T1000 (cell line): ENCODE results near the gene MEF2B.
"Not testable (repeated sequence)": the region's sequence is repeated elsewhere in the genome, so short reads cannot be mapped to it uniquely, and the experiment has no call there.

Experiments
- DNase-seq: peaks from one replicate; lab custom pipeline; 2025; ENCODE audit warnings: mixed read lengths; lab: John Stamatoyannopoulos, UW

The MEF2B gene

DNA sequence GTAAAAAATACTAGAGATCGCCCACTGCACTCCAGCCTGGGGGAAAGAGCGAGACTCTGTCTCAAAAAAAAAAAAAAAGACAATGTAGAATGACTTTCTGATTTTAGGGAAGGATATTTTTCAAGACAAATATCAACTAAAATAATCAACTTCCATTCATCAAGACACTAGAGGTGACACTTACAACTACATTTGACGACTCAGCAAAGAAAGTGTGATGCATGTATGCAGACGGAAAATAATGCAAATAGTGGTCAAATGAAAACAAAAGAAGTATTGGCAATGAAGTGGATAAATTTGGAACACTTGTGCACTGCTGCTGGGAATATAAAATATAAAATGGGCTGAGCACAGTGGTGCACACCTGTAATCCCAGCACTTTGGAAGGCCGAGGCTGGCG is 44.0 kb downstream of the MEF2B start:
- DNase-seq: no peak

DNA sequence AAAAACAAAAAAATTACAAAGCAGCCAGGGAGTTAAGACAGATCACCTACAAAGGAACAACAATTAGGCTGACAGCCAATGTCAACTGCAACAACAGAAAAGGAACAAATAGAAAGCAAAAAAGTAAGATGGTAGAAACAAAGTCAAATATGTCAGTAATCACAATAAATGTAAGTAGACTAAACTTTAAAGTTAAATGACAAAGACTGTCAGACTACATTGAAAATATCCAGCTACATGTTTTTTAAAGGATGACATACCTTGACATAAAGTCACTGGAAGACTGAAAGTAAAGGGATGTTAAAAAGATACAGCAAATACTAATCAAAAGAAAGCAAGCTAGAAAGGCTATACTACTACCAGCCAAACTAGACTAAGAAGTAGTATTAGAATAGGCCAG is 46.7 kb downstream of the MEF2B start:
- no peak for DNase-seq

- no peak for DNase-seq
Observed at GRCh38 chr19:19122902-19123301, 47.2 kb downstream of the MEF2B start.

DNA sequence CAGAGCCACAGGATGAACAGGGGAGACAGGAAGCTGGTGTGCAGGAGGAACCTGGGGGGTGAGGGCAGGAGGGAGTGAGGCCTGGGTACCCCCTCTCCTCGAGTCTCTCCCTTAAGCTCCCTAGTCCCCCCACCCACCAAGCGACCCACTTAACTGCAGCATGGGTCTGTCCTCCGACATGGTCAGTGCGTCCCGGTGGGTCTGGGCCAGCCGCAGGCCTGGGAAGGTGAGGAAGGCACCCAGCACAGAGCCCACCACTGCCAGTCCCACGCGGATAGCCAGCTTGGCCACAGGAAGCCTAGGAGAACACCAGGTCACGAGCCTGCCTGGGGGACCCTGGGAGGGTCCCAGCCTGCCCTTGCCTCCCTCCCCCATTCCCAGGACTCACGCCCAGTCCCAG is 48.7 kb downstream of the MEF2B start:
- no peak for DNase-seq

- DNase-seq: no peak
Observed at GRCh38 chr19:19120308-19121231, 49.5 kb downstream of the MEF2B start.

DNA sequence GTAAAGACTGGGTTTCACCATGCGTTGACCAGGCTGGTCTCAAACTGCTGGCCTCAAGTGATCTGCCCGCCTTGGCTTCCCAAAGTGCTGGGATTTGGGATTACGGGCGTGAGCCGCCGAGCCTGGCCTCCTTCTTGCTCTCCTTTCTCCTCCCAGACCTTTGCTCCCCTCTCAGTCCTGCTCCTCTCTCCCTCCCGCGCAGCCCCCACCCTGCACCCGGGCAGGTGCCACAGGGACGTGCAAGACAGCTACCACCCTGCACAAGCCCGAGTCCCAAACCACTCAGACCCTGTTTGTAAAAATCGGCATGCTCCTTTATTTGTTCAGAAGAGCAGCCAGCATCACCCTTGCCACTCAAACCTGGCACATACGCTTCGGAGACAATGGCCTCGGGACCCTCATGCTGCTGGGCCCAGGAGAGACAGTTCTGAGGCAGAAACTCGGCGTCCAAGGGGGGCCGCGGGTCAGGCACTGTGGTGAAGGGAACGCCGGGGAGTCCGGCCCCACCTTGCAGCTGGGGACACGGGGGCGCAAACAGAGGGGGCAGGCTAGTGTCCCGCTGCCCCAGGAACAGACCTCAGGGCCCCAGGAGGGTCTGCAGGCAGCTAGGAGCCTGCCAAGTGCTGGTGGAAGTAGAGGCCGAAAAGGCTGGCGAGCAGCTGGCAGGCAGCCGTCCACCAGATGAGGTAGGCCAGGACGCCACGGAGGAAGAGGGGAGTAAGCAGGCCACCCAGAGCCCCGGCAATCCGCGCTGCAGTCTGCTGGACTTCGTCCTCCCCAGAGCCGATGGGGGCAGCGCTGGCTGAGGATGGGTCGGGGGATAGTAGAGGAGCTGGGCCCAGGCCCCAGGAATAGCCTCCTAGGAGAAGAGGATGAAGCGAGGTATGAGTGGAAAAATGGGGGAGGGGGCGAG is 50.5 kb downstream of the MEF2B start:
- DNase-seq: no peak

DNA sequence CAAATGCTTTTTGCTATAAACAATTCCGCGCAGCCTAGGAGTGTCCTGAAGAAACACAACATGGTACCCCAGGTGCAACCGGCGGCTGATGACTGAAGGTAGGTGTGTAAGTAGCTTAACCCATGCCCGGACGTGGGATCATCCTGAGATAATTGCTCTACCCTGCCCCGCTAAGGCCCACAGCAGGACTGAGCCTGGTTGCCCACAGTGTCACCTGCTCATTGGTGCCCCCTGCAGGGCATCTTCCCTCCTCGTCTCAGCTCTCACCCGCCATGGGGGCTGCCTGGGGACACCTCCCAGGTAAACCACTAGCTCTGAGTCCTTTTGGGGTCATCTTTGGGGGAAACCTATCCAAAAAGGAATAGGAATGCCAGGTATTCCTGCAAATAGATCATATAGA is 54.1 kb downstream of the MEF2B start:
- DNase-seq: no peak

DNA sequence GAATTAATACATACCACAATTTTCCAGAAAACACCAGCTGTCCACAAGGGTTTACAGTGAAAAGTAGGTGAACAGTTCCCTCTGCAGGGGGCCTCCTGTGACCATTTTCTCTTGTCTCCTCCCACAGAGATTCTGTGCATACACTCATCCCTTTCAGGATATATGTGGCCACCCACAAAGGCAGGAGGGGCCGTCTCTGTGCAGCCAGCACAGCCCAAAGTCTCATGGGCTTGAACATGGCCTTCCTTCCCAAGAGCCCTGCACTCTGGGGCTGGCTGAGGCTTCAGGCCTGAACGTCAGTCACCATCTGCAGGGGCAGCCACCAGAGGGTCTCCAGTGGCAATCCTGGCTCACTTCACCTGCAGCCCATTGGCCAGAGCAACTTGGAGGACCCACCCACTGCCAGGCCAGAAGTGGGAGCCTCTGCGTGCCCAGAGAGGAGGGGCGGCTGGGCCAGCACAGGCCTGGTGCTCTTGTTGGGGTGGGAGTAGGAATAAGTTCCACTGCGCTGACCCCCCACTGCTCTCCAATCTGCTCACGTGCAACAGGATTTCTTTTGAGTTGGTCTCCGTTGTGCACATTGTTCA is 56.9 kb downstream of the MEF2B start:
- peak; percentile 26 for DNase-seq

GRCh38 chr19:19111967-19112580 is 58.0 kb downstream of the MEF2B start:
- DNase-seq: no peak

GRCh38 chr19:19111136-19111835 is 58.8 kb downstream of the MEF2B start:
- DNase-seq: no peak

GRCh38 chr19:19110410-19111135 is 59.5 kb downstream of the MEF2B start:
- DNase-seq: no peak

GRCh38 chr19:19109601-19110000 is 60.5 kb downstream of the MEF2B start:
- DNase-seq: no peak

- DNase-seq: no peak
Observed at GRCh38 chr19:19107654-19108053, 62.4 kb downstream of the MEF2B start.

- DNase-seq: not testable (repeated sequence)
Observed at GRCh38 chr19:19106938-19107337, 63.1 kb downstream of the MEF2B start.

GRCh38 chr19:19106056-19106551 is 64.0 kb downstream of the MEF2B start:
- DNase-seq: no peak

GRCh38 chr19:19105365-19106055 is 64.6 kb downstream of the MEF2B start:
- DNase-seq: peak; percentile 79

DNA sequence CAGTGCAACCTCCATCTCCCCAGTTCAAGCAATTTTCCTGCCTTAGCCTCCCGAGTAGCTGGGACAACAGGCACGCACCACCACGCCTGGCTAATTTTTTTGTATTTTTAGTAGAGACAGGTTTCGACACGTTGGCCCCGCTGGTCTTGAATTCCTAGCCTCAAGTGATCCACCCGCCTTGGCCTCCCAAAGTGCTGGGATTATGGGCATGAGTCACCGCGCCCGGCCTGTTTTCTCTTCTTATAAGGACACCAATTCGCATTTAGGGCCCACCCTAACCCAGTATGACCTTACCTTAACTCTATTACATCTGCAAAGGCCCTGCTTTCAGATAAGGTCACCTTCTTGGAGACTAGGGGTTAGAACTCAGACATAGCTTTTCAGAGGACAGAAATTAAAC is 66.9 kb downstream of the MEF2B start:
- DNase-seq: no peak

DNA sequence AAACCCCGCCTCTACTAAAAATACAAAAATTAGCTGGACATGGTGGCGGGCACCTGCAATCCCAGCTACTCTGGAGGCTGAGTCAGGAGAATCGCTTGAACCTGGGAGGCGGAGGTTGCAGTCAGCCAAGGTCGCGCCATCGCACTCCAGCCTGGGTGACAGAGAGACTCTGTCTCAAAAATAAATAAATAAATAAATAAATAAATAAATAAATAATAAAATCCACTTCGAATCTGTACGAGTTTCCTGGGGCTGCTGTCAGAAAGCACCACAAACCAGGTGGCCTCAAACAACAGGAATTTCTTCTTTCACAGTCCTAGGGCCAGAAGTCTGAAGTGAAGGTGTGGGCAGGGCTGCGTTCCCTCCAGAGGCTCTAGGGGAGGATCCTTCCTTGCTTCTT is 67.5 kb downstream of the MEF2B start:
- not testable (repeated sequence) for DNase-seq

GRCh38 chr19:19101540-19101939 is 68.5 kb downstream of the MEF2B start:
- no peak for DNase-seq
